GM19324 (cell line): ENCODE results near the gene GSG1.

Experiments
- ATAC-seq: cut with Tn5 transposase; IDR thresholded peaks from one replicate; pipeline ENCODE4 v1.9.1; 2021; ENCODE audit warnings: mild to moderate bottlenecking, moderate library complexity; ENCODE audit not compliant: unreplicated experiment, low FRiP score

The GSG1 gene

GRCh38 chr12:13121568-13121967 lies 18.1 kb upstream of the GSG1 start:
- ATAC-seq: no peak

- no peak for ATAC-seq
These were observed 16.9 kb upstream of the GSG1 start for GRCh38 chr12:13120413-13120812.

GRCh38 chr12:13119826-13120225 lies 16.4 kb upstream of the GSG1 start:
- no peak for ATAC-seq

GRCh38 chr12:13117029-13117428 lies 13.6 kb upstream of the GSG1 start:
- ATAC-seq: no peak

- no peak for ATAC-seq
These were observed 12.8 kb upstream of the GSG1 start for GRCh38 chr12:13116259-13116658.

GRCh38 chr12:13114251-13115052 lies 11.0 kb upstream of the GSG1 start:
- no peak for ATAC-seq

- no peak for ATAC-seq
These were observed 9.5 kb upstream of the GSG1 start for GRCh38 chr12:13112968-13113367.

- no peak for ATAC-seq
These were observed 3.2 kb upstream of the GSG1 start for GRCh38 chr12:13106666-13107065.

GRCh38 chr12:13105781-13106180 lies 2.3 kb upstream of the GSG1 start:
- ATAC-seq: no peak

- ATAC-seq: no peak
These were observed 942 bp upstream of the GSG1 start for GRCh38 chr12:13104409-13104808.

GRCh38 chr12:13102461-13103195 lies 839 bp downstream of the GSG1 start:
- ATAC-seq: no peak

- no peak for ATAC-seq
These were observed 1.6 kb downstream of the GSG1 start for GRCh38 chr12:13101821-13102375.

- peak; percentile 89 for ATAC-seq
These were observed 2.3 kb downstream of the GSG1 start for GRCh38 chr12:13100882-13101769.

- ATAC-seq: no peak
These were observed 2.9 kb downstream of the GSG1 start for GRCh38 chr12:13100605-13100881.

GRCh38 chr12:13099844-13100604 lies 3.4 kb downstream of the GSG1 start:
- no peak for ATAC-seq

GRCh38 chr12:13099066-13099843 lies 4.2 kb downstream of the GSG1 start:
- no peak for ATAC-seq

GRCh38 chr12:13097491-13098011 lies 5.9 kb downstream of the GSG1 start:
- no peak for ATAC-seq

GRCh38 chr12:13095266-13095995 lies 8.0 kb downstream of the GSG1 start:
- no peak for ATAC-seq

- ATAC-seq: no peak
These were observed 9.1 kb downstream of the GSG1 start for GRCh38 chr12:13094367-13094766.
